GM12865 (cell line): ENCODE measurements around the gene NUP93.

ENCODE experiments used
- DNase-seq: peaks from one replicate; pipeline ENCODE4 v3.0.0; 2010; ENCODE audit warnings: low read depth
- H3K4me3 ChIP-seq: 2 replicates; pipeline ENCODE4 v1.5.1; 2011; ENCODE audit warnings: mild to moderate bottlenecking, low read depth, low read length, control low read depth
- TF ChIP-seq, protein P1 (sequence below): IDR thresholded peaks from 2 replicates; pipeline ENCODE4 v1.5.1; 2011; ENCODE audit warnings: low read length, control low read depth, low read depth, inconsistent platforms; ENCODE audit not compliant: insufficient read depth; ENCODE audit errors: missing control alignments

The NUP93 gene

DNA sequence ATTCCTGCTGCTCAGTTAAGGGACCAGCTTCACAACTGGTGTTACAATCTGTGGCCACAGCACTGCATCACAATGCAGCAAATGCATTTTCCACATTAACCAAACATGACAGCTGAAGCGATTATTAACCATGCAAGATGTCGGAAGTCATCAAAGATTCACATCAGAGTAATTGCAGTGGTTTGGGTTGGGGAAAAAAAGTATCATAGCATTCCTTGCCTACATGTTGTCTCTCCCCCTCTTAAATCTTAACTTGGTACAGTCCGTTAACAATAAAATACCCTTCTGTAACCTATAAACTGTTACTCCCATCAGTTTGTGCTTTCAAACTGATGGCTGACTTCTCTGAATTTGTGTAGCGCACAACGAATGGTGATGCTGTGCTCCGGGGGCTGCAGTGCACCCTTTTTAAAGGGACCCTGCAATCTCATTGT lies 51.6 kb downstream of the NUP93 start:
- no peak overlapping the region for H3K4me3 ChIP-seq
- TF ChIP-seq, protein P1, sequence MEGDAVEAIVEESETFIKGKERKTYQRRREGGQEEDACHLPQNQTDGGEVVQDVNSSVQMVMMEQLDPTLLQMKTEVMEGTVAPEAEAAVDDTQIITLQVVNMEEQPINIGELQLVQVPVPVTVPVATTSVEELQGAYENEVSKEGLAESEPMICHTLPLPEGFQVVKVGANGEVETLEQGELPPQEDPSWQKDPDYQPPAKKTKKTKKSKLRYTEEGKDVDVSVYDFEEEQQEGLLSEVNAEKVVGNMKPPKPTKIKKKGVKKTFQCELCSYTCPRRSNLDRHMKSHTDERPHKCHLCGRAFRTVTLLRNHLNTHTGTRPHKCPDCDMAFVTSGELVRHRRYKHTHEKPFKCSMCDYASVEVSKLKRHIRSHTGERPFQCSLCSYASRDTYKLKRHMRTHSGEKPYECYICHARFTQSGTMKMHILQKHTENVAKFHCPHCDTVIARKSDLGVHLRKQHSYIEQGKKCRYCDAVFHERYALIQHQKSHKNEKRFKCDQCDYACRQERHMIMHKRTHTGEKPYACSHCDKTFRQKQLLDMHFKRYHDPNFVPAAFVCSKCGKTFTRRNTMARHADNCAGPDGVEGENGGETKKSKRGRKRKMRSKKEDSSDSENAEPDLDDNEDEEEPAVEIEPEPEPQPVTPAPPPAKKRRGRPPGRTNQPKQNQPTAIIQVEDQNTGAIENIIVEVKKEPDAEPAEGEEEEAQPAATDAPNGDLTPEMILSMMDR = no peak
- no peak for DNase-seq

- DNase-seq = no peak
- TF ChIP-seq, protein P1 = no peak
- no peak overlapping the region for H3K4me3 ChIP-seq
These were observed 53.4 kb downstream of the NUP93 start for GRCh38 chr16:56783344-56783743.

DNA sequence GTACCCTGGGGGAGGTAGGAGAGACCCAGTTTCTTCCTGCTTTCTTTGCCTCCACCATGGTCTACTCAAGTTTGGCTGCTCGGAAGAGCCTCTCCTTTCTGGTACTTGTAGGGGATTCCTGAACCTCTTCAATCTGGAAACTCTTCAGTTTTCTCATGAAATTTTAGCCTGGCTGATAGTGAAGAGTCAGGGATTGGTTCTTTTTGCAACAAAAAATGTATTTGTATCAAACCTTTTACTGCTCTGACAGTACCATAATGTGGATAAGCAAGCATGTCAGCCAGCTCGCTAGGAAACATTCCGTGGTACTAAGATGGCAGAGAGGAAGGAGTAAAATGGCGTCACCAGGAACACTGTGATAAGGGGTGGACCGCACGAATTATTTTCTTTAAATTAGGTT lies 55.4 kb downstream of the NUP93 start:
- DNase-seq = no peak
- TF ChIP-seq, protein P1 = no peak
- H3K4me3 ChIP-seq = no peak overlapping the region

DNA sequence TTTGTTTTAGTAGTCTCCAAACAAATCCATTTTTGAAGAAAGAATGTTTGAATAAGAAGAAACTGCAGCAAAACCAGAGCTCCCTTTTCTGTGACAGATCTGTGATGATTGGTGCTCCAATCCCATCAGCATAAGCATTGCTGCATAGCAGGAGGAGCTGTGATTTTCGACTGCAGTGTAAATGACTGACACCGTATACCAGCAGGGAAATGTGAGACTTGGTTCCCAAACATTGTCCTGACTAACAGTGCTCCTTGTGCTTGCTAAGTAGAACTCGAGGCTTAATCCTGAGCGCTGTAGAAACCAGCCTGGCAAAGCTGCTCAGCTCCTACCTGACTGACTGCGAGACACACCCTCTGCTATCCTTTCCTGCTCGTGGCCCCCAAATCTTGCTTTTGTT lies 57.2 kb downstream of the NUP93 start:
- TF ChIP-seq, protein P1 = no peak
- DNase-seq = no peak
- no peak overlapping the region for H3K4me3 ChIP-seq

DNA sequence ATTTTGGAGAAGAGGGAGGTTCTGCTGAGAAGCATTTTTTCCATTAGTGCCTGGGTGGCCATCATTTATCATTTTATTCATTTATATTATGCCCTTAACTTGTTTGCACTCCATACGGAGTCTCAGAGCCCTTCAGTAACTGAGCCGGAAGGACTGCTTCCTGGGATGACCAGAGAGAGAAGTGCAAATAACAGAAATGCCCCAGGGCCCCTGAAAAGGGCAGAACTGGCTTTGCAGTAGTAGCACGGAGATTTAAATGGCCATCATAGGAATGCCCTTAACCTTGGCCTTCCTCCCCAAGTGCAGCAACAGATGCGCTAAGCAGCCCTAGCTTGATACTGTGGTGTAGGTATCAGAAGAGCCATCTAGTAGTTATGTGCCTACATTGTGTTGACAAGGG lies 58.5 kb downstream of the NUP93 start:
- DNase-seq = no peak
- TF ChIP-seq, protein P1 = no peak
- no peak overlapping the region for H3K4me3 ChIP-seq

DNA sequence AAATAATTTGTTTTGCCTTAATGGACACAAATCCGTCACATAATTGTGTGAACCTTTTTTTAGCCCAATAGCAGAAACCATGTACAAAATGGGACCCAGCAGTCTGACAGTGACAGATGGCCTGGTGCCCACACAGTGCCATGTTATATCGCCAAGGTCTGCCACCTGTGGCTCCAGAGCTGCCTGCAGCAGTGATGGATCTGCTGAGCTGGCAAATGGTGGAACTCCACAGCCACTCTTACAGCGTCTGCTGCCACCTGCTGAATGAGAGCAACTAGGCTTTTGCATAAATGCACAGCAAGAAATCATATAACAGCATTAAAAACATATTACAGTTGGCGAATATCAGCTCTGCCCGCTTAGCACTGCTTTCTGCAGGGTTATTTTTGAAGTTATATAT lies 59.4 kb downstream of the NUP93 start:
- TF ChIP-seq, protein P1 = peak; percentile 8
- no peak overlapping the region for H3K4me3 ChIP-seq
- DNase-seq = peak; percentile 41

- H3K4me3 ChIP-seq = no peak overlapping the region
- DNase-seq = no peak
- TF ChIP-seq, protein P1 = no peak
These were observed 63.0 kb downstream of the NUP93 start for GRCh38 chr16:56792967-56793366.
